ENCODE data around the gene ZBTB38.

- TF ChIP-seq CTCF (IDR thresholded peaks at IDR 0.05) (no peak), REST (IDR thresholded peaks at IDR 0.05; ENCODE audit: insufficient read depth in 1 of 2, low read depth in 2 of 2, low read length in 1 of 2) (no peak), TCF7L2 (IDR thresholded peaks at IDR 0.05; ENCODE audit: low read depth, low read length) (no peak), POLR2AphosphoS5 (IDR thresholded peaks at IDR 0.05; ENCODE audit: low read depth, low read length) (no peak)
Observed at GRCh38 chr3:141407825-141408224, 39.5 kb downstream of the ZBTB38 start.
